CD8-positive, alpha-beta memory T cell (primary cell): Measurements from ENCODE around the gene SMS. TPM values are rescaled to one million over a fixed set of nuclear protein-coding genes. Genes with fewer than 3 reads are reported as not detected.

ENCODE experiments used
- CTCF ChIA-PET: fragments of 350-600 bp; sonication (Branson Sonifier 250); formaldehyde crosslinking; loops from one replicate; lab custom pipeline; 2021; ENCODE audit warnings: antibody characterized with exemption; lab: Charles Lee
- POLR2A ChIA-PET: fragments of 350-600 bp; sonication (Branson Sonifier 250); formaldehyde crosslinking; loops from one replicate; lab custom pipeline; 2021; ENCODE audit warnings: antibody characterized with exemption; lab: Charles Lee
- DNase-seq, 5 donors: peaks; one replicate each; pipeline versions ENCODE4 v3.0.0 to v3.0.0-alpha.2; 2020 to 2022; ENCODE audit warnings: mixed read lengths in 1 of 5
- H3K27ac ChIP-seq: one replicate; pipeline ENCODE4 v1.7.0; 2013; ENCODE audit warnings: low read depth, mild to moderate bottlenecking, low read length, moderate library complexity
- H3K27me3 ChIP-seq: 2 replicates; pipeline ENCODE4 v1.7.0; 2013; ENCODE audit warnings: low read length, mild to moderate bottlenecking; ENCODE audit not compliant: insufficient read depth, poor library complexity, severe bottlenecking
- H3K36me3 ChIP-seq: 2 replicates; pipeline ENCODE4 v1.7.0; 2013; ENCODE audit warnings: mild to moderate bottlenecking, low read length, moderate library complexity; ENCODE audit not compliant: insufficient read depth
- H3K4me1 ChIP-seq: 2 replicates; pipeline ENCODE4 v1.7.0; 2013; ENCODE audit warnings: mild to moderate bottlenecking, low read length, moderate library complexity; ENCODE audit not compliant: insufficient read depth
- H3K4me3 ChIP-seq: 2 replicates; pipeline ENCODE4 v1.7.0; 2013; ENCODE audit warnings: mild to moderate bottlenecking, low read length
- H3K9me3 ChIP-seq: 2 replicates; pipeline ENCODE4 v1.7.0; 2013; ENCODE audit warnings: mild to moderate bottlenecking, low read length
- H3K27ac Mint-ChIP-seq, 8 donors: one replicate each; pipeline ENCODE4 v1.8.0; 2020 to 2021; ENCODE audit warnings: mixed read lengths in 8 of 8, mild to moderate bottlenecking in 6 of 8, inconsistent platforms in 3 of 8, moderate library complexity in 3 of 8
- H3K27me3 Mint-ChIP-seq, 2 donors: one replicate each; pipeline ENCODE4 v1.8.0; 2020 to 2021; ENCODE audit warnings: mixed read lengths in 2 of 2, mild to moderate bottlenecking in 1 of 2, moderate library complexity in 1 of 2
- H3K36me3 Mint-ChIP-seq, 3 donors: one replicate each; pipeline ENCODE4 v1.8.0; 2020 to 2021; ENCODE audit warnings: mixed read lengths in 3 of 3, inconsistent platforms in 1 of 3, mild to moderate bottlenecking in 1 of 3
- H3K4me1 Mint-ChIP-seq, 3 donors: one replicate each; pipeline ENCODE4 v1.8.0; 2020 to 2021; ENCODE audit warnings: mixed read lengths in 3 of 3, inconsistent platforms in 1 of 3, mild to moderate bottlenecking in 1 of 3
- H3K4me3 Mint-ChIP-seq, 7 donors: one replicate each; pipeline ENCODE4 v1.8.0; 2020 to 2021; ENCODE audit warnings: mixed read lengths in 7 of 7, mild to moderate bottlenecking in 6 of 7, moderate library complexity in 4 of 7, inconsistent platforms in 2 of 7
- H3K9me3 Mint-ChIP-seq, 5 donors: one replicate each; pipeline ENCODE4 v1.8.0; 2020 to 2022; ENCODE audit warnings: mixed read lengths in 5 of 5, mild to moderate bottlenecking in 3 of 5, moderate library complexity in 2 of 5, inconsistent platforms in 1 of 5
- polyA plus RNA-seq: library from polyadenylated mRNA; unstranded; fragments of 300-500 nt; fragmentation: Illumina TruSeq; gene quantifications from one replicate; pipeline ENCODE4 v1.2.3, GENCODE V29; 2021
- total RNA-seq, 2 experiments: library from RNA; stranded (reverse); gene quantifications; one replicate each; pipeline ENCODE4 v1.2.3, GENCODE V29; 2021

Gene SMS
- total and polyA plus RNA-seq, 3 experiments from 2014 or later: 69.3 to 134 (median 131) TPM

GRCh38 chrX:21998037-21998436 lies 57.5 kb downstream of the SMS start:
- H3K9me3 ChIP-seq: no peaks in the 10 kb centered on the region
- no peak overlapping the region for H3K27ac ChIP-seq
- Mint-ChIP-seq H3K4me3 (no peak overlapping the region), H3K36me3 (peaks cover 2 to 30% (median 4%) of the 10 kb centered on the region in 3 donors), H3K9me3 (no peaks in the 10 kb centered on the region), H3K4me1 (peaks cover 7 to 18% (median 9%) of the 10 kb centered on the region in 3 donors), H3K27me3 (no peaks in the 10 kb centered on the region), H3K27ac (no peak overlapping the region)
- no peaks in the 10 kb centered on the region for H3K27me3 ChIP-seq
- no peaks in the 10 kb centered on the region for H3K36me3 ChIP-seq
- no peak overlapping the region for H3K4me3 ChIP-seq
- CTCF ChIA-PET: interaction anchor here (0.7 kb wide), 1 partner anchor 12 kb away, joined by 3 read pairs; no protein-coding TSS in a partner anchor
- POLR2A ChIA-PET: no interaction called here
- no peaks in the 10 kb centered on the region for H3K4me1 ChIP-seq
- no peak for DNase-seq

DNA sequence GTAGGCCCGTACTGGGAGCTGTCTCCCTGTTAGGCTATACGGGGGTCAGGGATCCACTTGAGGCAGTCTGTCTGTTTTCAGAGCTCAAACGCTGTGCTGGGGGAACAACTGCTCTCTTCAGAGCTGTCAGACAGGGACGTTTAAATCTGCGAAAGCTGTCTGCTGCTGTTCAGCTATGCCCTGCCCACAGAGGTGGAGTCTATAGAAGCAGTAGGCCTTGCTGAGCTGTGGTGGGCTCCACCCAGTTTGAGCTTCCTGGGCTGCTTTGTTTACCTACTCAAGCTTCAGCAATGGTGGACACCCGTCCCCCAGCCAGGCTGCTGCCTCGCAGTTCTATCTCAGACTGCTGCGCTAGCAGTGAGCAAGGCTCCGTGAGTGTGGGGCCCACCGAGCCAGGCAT lies 64.4 kb downstream of the SMS start:
- no peak overlapping the region for H3K27ac Mint-ChIP-seq
- ChIA-PET CTCF (no interaction called here), POLR2A (no interaction called here)
- no peaks in the 10 kb centered on the region for H3K36me3 ChIP-seq
- H3K27ac ChIP-seq: no peak overlapping the region
- peaks cover 0 to 12% (median 8%) of the 10 kb centered on the region in 3 donors for H3K36me3 Mint-ChIP-seq
- DNase-seq: peak in 1 of 5 donors; percentile 11
- no peaks in the 10 kb centered on the region for H3K4me1 ChIP-seq
- H3K4me1 Mint-ChIP-seq: peaks cover 4 to 11% (median 9%) of the 10 kb centered on the region in 3 donors
- H3K4me3 Mint-ChIP-seq: no peak overlapping the region
- H3K27me3 ChIP-seq: no peaks in the 10 kb centered on the region
- H3K9me3 Mint-ChIP-seq: no peaks in the 10 kb centered on the region
- no peak overlapping the region for H3K4me3 ChIP-seq
- peaks cover 0 to 8% of the 10 kb centered on the region in 2 donors for H3K27me3 Mint-ChIP-seq
- H3K9me3 ChIP-seq: no peaks in the 10 kb centered on the region

DNA sequence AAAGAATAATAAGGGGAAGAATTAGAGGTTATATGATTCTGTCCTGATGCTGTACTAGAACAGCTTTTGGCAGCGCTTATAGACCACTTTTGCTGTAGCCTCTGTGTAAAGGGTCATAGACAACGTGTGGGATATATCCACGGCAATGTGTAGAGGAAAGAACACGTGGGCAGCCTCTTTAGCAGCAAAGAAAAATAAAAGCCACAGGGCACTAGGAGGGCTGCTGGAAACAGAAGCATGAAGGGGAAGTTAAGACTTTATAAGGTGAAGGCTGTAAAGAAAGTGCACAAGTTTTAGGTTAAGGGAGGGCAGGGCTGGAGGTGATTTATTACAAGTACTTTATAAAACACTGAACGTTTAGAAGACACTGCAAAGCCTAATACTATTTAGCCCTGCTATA lies 71.5 kb downstream of the SMS start:
- no peak overlapping the region for H3K4me3 Mint-ChIP-seq
- no peak for DNase-seq
- no peaks in the 10 kb centered on the region for H3K27me3 ChIP-seq
- H3K4me1 Mint-ChIP-seq: no peaks in the 10 kb centered on the region
- CTCF ChIA-PET: no interaction called here
- no peak overlapping the region for H3K27ac Mint-ChIP-seq
- no peaks in the 10 kb centered on the region for H3K9me3 ChIP-seq
- H3K4me1 ChIP-seq: no peaks in the 10 kb centered on the region
- peaks cover 0 to 3% of the 10 kb centered on the region in 2 donors for H3K27me3 Mint-ChIP-seq
- POLR2A ChIA-PET: no interaction called here
- H3K4me3 ChIP-seq: no peak overlapping the region
- no peak overlapping the region for H3K27ac ChIP-seq
- H3K36me3 Mint-ChIP-seq: peaks cover 0 to 1% (median 0%) of the 10 kb centered on the region in 3 donors
- no peaks in the 10 kb centered on the region for H3K36me3 ChIP-seq
- H3K9me3 Mint-ChIP-seq: no peaks in the 10 kb centered on the region

DNA sequence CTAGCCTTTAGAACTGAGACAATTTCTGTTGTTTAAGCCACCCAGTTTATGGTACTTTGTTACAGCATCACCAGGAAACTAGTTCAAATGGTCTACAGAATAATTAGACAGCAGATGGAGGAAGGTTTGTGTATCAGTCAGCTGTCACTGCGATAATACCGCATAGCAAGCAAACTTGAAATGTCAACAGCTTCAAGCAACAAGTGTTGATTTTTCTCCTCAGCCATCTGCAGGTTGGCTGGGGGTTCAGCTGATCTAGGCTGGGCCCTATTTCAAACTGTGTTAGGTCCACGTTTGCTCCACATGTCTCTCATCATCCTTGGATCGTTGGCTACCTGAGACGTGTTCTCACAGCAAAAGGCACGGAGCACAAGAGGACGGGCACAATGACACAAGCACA lies 72.4 kb downstream of the SMS start:
- no peak for DNase-seq
- Mint-ChIP-seq H3K36me3 (peaks cover 0 to 1% (median 0%) of the 10 kb centered on the region in 3 donors), H3K4me1 (no peaks in the 10 kb centered on the region), H3K27me3 (peaks cover 0 to 3% of the 10 kb centered on the region in 2 donors), H3K9me3 (no peaks in the 10 kb centered on the region), H3K27ac (no peak overlapping the region), H3K4me3 (no peak overlapping the region)
- Histone ChIP-seq H3K36me3 (no peaks in the 10 kb centered on the region), H3K27me3 (no peaks in the 10 kb centered on the region), H3K27ac (no peak overlapping the region), H3K4me1 (no peaks in the 10 kb centered on the region), H3K9me3 (no peaks in the 10 kb centered on the region), H3K4me3 (no peak overlapping the region)
- ChIA-PET CTCF (no interaction called here), POLR2A (no interaction called here)

- no peak for DNase-seq
- H3K36me3 Mint-ChIP-seq: peaks cover 0 to 1% (median 0%) of the 10 kb centered on the region in 3 donors
- Histone ChIP-seq H3K9me3 (no peaks in the 10 kb centered on the region), H3K4me1 (no peaks in the 10 kb centered on the region), H3K36me3 (no peaks in the 10 kb centered on the region), H3K4me3 (no peak overlapping the region), H3K27me3 (no peaks in the 10 kb centered on the region), H3K27ac (no peak overlapping the region)
- CTCF ChIA-PET: no interaction called here
- POLR2A ChIA-PET: no interaction called here
- H3K9me3 Mint-ChIP-seq: no peaks in the 10 kb centered on the region
- no peak overlapping the region for H3K4me3 Mint-ChIP-seq
- H3K27ac Mint-ChIP-seq: no peak overlapping the region
- peaks cover 0 to 8% of the 10 kb centered on the region in 2 donors for H3K27me3 Mint-ChIP-seq
- H3K4me1 Mint-ChIP-seq: no peaks in the 10 kb centered on the region
These were observed 74.7 kb downstream of the SMS start for GRCh38 chrX:22015139-22015750.

DNA sequence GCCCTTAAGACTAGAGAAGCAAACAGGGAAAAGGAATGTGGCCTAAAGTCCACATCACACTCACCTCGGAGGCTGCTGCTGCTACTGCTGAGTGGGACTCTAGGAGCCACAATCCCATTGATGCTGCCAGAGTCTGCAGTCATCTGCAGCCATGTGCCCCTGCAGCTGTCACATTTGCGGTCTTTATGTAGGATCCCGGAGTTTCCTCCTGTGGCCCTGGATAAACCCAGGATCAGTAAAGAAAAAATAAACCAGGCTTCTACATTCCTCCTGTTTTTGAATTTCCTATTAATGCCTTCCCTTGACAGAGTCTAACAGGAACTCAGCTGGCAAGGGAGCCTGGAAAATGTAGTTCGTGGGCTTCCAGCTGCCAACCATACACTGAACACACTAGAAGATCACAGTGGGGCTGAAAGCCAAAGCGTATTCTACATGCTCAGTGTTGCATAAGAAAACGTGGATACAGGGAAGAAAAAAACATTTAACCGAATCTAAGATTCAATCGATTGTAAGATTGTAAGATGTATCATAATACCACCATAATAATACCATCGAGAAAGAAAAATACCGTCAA lies 81.3 kb downstream of the SMS start:
- no peak overlapping the region for H3K27ac Mint-ChIP-seq
- no peak overlapping the region for H3K4me3 ChIP-seq
- ChIA-PET CTCF (no interaction called here), POLR2A (no interaction called here)
- H3K27me3 ChIP-seq: no peaks in the 10 kb centered on the region
- H3K9me3 Mint-ChIP-seq: peaks cover 0 to 2% (median 0%) of the 10 kb centered on the region in 5 donors
- no peaks in the 10 kb centered on the region for H3K36me3 ChIP-seq
- H3K27ac ChIP-seq: no peak overlapping the region
- DNase-seq: no peak
- H3K9me3 ChIP-seq: no peaks in the 10 kb centered on the region
- no peaks in the 10 kb centered on the region for H3K4me1 ChIP-seq
- H3K27me3 Mint-ChIP-seq: peaks cover 0 to 11% of the 10 kb centered on the region in 2 donors
- H3K4me1 Mint-ChIP-seq: no peaks in the 10 kb centered on the region
- no peak overlapping the region for H3K4me3 Mint-ChIP-seq
- H3K36me3 Mint-ChIP-seq: no peaks in the 10 kb centered on the region

GRCh38 chrX:22024577-22024976 lies 84.1 kb downstream of the SMS start:
- peaks cover 0 to 8% of the 10 kb centered on the region in 2 donors for H3K27me3 Mint-ChIP-seq
- no peaks in the 10 kb centered on the region for H3K36me3 Mint-ChIP-seq
- Histone ChIP-seq H3K36me3 (no peaks in the 10 kb centered on the region), H3K9me3 (no peaks in the 10 kb centered on the region), H3K4me1 (no peaks in the 10 kb centered on the region), H3K4me3 (no peak overlapping the region), H3K27me3 (no peaks in the 10 kb centered on the region), H3K27ac (no peak overlapping the region)
- H3K4me3 Mint-ChIP-seq: no peak overlapping the region
- POLR2A ChIA-PET: no interaction called here
- H3K4me1 Mint-ChIP-seq: no peaks in the 10 kb centered on the region
- CTCF ChIA-PET: no interaction called here
- peaks cover 0 to 2% (median 0%) of the 10 kb centered on the region in 5 donors for H3K9me3 Mint-ChIP-seq
- no peak overlapping the region for H3K27ac Mint-ChIP-seq
- DNase-seq: no peak

GRCh38 chrX:22025751-22026150 lies 85.2 kb downstream of the SMS start:
- H3K27me3 Mint-ChIP-seq: peaks cover 0 to 8% of the 10 kb centered on the region in 2 donors

More at GRCh38 chrX:22025751-22026150, 85.2 kb downstream of the SMS start:
- CTCF ChIA-PET: no interaction called here
- no peaks in the 10 kb centered on the region for H3K4me1 ChIP-seq
- no peak for DNase-seq
- H3K27ac Mint-ChIP-seq: no peak overlapping the region
- H3K4me3 Mint-ChIP-seq: no peak overlapping the region
- H3K27ac ChIP-seq: no peak overlapping the region
- no peaks in the 10 kb centered on the region for H3K27me3 ChIP-seq
- H3K9me3 Mint-ChIP-seq: peaks cover 0 to 2% (median 0%) of the 10 kb centered on the region in 5 donors
- POLR2A ChIA-PET: no interaction called here
- no peaks in the 10 kb centered on the region for H3K9me3 ChIP-seq
- no peaks in the 10 kb centered on the region for H3K36me3 ChIP-seq
- no peaks in the 10 kb centered on the region for H3K4me1 Mint-ChIP-seq
- H3K4me3 ChIP-seq: no peak overlapping the region
- H3K36me3 Mint-ChIP-seq: no peaks in the 10 kb centered on the region
